Transverse colon (tissue), 4 donors: ENCODE results near the gene PDZD8.

ENCODE experiments used
- EP300 ChIP-seq: sonication (generic); formaldehyde crosslinking; IDR thresholded peaks from one replicate; pipeline ENCODE4 v1.6.1; 2017; ENCODE audit warnings: antibody characterized with exemption, low read depth
- POLR2A ChIP-seq: fragments of 450-650 bp; IDR thresholded peaks from one replicate; pipeline ENCODE4 v1.6.1; 2016; ENCODE audit warnings: antibody characterized with exemption, mild to moderate bottlenecking, moderate library complexity
- POLR2AphosphoS5 ChIP-seq, 3 donors: sonication (generic); formaldehyde crosslinking; IDR thresholded peaks; one replicate each; pipeline ENCODE4 v1.6.1; 2016; ENCODE audit warnings: antibody characterized with exemption in 3 of 3
- TF ChIP-seq, protein P1 (sequence below), 5 experiments: fragments of 200-600 bp in 3 of 5; fragments of 450-650 bp in 2 of 5; sonication (generic) in 3 of 5; IDR thresholded peaks; 1 replicate in 2 of 5; 2 replicates in 3 of 5; pipeline ENCODE4 v1.5.1; 2016 to 2017; ENCODE audit warnings: antibody characterized with exemption in 5 of 5, inconsistent platforms in 3 of 5, mild to moderate bottlenecking in 2 of 5, moderate library complexity in 1 of 5

DNA sequence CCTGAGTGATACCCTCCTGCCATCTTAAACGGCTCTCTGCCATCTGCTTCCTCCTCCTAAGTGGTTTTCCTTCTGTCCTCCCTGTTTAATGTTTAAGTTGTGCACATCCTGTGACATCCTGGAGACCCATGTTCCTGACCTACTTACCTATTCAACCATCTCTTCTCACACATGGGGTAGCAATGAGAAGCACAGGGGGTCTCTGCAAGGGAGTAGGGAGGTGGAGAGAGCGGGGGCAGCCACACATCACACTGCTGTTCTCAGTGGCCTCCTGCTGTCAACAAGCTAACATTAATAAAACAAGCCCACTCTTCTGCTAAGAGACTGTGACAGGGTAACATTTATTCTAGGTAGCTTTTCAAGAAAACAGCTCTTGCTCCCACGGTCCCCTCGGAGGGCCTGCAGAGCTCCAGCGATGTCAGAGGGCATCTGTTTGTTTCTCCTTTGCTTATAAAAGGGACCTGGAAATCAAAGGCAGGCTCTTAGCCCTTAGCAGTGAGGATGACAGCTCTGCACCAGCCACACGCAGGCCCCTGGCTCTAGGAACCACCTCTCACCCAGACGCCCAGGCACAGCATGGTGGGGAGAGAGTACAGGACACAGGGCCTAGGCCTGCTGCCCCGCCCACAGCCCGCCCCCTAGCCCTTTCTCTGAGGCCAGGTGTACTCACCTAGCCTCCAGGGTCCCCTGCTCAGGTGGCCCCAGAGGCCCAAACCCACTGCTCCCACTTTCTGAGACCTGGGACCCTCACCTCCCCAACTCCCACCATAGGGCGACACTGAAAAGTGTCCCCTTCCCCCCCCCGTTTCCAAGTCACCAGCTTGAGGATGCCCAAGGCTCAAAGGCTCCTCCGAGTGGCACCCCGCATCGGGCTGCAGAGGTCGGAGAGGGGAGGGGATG, 135.3 kb downstream of the PDZD8 start:
- TF ChIP-seq, protein P1, sequence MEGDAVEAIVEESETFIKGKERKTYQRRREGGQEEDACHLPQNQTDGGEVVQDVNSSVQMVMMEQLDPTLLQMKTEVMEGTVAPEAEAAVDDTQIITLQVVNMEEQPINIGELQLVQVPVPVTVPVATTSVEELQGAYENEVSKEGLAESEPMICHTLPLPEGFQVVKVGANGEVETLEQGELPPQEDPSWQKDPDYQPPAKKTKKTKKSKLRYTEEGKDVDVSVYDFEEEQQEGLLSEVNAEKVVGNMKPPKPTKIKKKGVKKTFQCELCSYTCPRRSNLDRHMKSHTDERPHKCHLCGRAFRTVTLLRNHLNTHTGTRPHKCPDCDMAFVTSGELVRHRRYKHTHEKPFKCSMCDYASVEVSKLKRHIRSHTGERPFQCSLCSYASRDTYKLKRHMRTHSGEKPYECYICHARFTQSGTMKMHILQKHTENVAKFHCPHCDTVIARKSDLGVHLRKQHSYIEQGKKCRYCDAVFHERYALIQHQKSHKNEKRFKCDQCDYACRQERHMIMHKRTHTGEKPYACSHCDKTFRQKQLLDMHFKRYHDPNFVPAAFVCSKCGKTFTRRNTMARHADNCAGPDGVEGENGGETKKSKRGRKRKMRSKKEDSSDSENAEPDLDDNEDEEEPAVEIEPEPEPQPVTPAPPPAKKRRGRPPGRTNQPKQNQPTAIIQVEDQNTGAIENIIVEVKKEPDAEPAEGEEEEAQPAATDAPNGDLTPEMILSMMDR (IDR thresholded peaks at IDR 0.05): no peak
- TF ChIP-seq POLR2AphosphoS5 (IDR thresholded peaks at IDR 0.05): no peak
- no peak for TF ChIP-seq POLR2A
- no peak for TF ChIP-seq EP300
